Measurements from ENCODE around the gene MTHFD2L. TPM values are rescaled to one million over a fixed set of nuclear protein-coding genes. Genes with fewer than 3 reads are reported as not detected.

MTHFD2L gene
- total and polyA plus RNA-seq, 2 of the 8 experiments (the other 6 are each of a cell fraction or from before 2014, with no cell fraction given) = 5.4 to 15.0 TPM

- FAIRE-seq (no peak), DNase-seq (ENCODE audit: low read depth in 1 of 2, low spot score in 2 of 2) (no peak)
- TF ChIP-seq GABPA (IDR thresholded peaks at IDR 0.05; ENCODE audit: borderline replicate concordance, insufficient read depth, low read length) = no peak
- no peak for TF ChIP-seq SAP30 (IDR thresholded peaks at IDR 0.05; ENCODE audit: insufficient read depth, insufficient replicate concordance, low read length)
- no peak for TF ChIP-seq HDAC6 (IDR thresholded peaks at IDR 0.05; ENCODE audit: low read depth, low read length)
- no peak for TF ChIP-seq CTBP2 (IDR thresholded peaks at IDR 0.05; ENCODE audit: borderline replicate concordance, insufficient read depth, insufficient read length, low read length)
- no peak for TF ChIP-seq NANOG (IDR thresholded peaks at IDR 0.05; ENCODE audit: insufficient read depth, low read depth, low read length, poor library complexity, severe bottlenecking)
- TF ChIP-seq CHD2 (IDR thresholded peaks at IDR 0.05; ENCODE audit: low read length) = no peak
- TF ChIP-seq CEBPB (IDR thresholded peaks at IDR 0.05; ENCODE audit: low read depth, low read length) = no peak
- TF ChIP-seq POLR2A (IDR thresholded peaks at IDR 0.05; ENCODE audit: control extremely low read depth in 1 of 2, low read depth in 2 of 2, low read length in 2 of 2) = no peak
- TF ChIP-seq KDM1A (IDR thresholded peaks at IDR 0.05; ENCODE audit: borderline replicate concordance, low read length) = no peak
- Histone ChIP-seq H4K8ac (ENCODE audit: extremely low read depth, insufficient read depth, low read length) (no peak overlapping the region), H3K9ac (replicated peaks in 1 of 4; ENCODE audit: extremely low read depth in 1 of 4, low read depth in 3 of 4, low read length in 3 of 4) (no peak overlapping the region), H3K23ac (ENCODE audit: insufficient read length) (no peak overlapping the region), H3K4me2 (ENCODE audit: insufficient read depth in 1 of 2, low read depth in 2 of 2, low read length in 2 of 2) (no peak overlapping the region), H2BK15ac (ENCODE audit: low read length) (no peak overlapping the region), H3K4ac (replicated peaks; ENCODE audit: insufficient read length, low read depth, low read length) (no peak overlapping the region), H4K91ac (replicated peaks; ENCODE audit: insufficient read length, low read length) (no peak overlapping the region), H3K4me1 (replicated peaks in 1 of 4; ENCODE audit: control insufficient read depth in 3 of 4, insufficient read depth in 4 of 4, low read length in 3 of 4) (no peaks in the 10 kb centered on the region), H2BK5ac (ENCODE audit: low read depth, low read length) (no peak overlapping the region), H2BK20ac (ENCODE audit: low read length) (no peak overlapping the region), H3K36me3 (ENCODE audit: control insufficient read depth in 2 of 4, insufficient read depth in 4 of 4, low read length in 3 of 4) (no peaks in the 10 kb centered on the region), H2AK5ac (ENCODE audit: low read depth, low read length) (no peak overlapping the region), H2AFZ (ENCODE audit: low read length) (no peak overlapping the region), H4K5ac (ENCODE audit: insufficient read length, low read depth, low read length) (no peak overlapping the region), H3K79me1 (ENCODE audit: low read depth, low read length) (no peaks in the 10 kb centered on the region), H3K18ac (ENCODE audit: extremely low read depth, low read length) (no peak overlapping the region), H3K79me2 (ENCODE audit: control insufficient read depth in 1 of 2, insufficient read depth in 2 of 2, low read length in 2 of 2) (no peaks in the 10 kb centered on the region), H4K20me1 (replicated peaks in 1 of 2; ENCODE audit: control insufficient read depth in 1 of 2, insufficient read depth in 2 of 2, low read length in 2 of 2) (peaks cover 0 to 2% of the 10 kb centered on the region in 2 experiments), H2BK120ac (replicated peaks; ENCODE audit: low read depth, low read length) (no peak overlapping the region), H3K4me3 (ENCODE audit: extremely low read depth in 1 of 4, insufficient read depth in 2 of 4, low read depth in 3 of 4, low read length in 4 of 4) (no peak overlapping the region), H3K27me3 (replicated peaks in 1 of 4; ENCODE audit: control insufficient read depth in 3 of 4, extremely low read depth in 1 of 4, insufficient read depth in 3 of 4, low read length in 3 of 4) (peaks cover 0 to 1% (median 0%) of the 10 kb centered on the region in 4 experiments; a peak in 1 of 7 replicates), H3K27ac (ENCODE audit: low read depth, low read length) (no peak overlapping the region), H3K14ac (ENCODE audit: insufficient read length) (no peak overlapping the region), H3K56ac (replicated peaks; ENCODE audit: insufficient read length, low read depth, low read length) (no peak overlapping the region), H3K9me3 (ENCODE audit: insufficient read depth in 2 of 2, low read depth in 1 of 2, low read length in 1 of 2) (no peaks in the 10 kb centered on the region), H3K23me2 (ENCODE audit: low read depth, low read length) (no peaks in the 10 kb centered on the region), H2BK12ac (ENCODE audit: low read depth, low read length) (no peak overlapping the region)
- CTCF ChIA-PET (ENCODE audit: partially characterized antibody) = interaction anchor here (1.0 kb wide), 1 partner anchor 8 kb away, joined by 3 read pairs; no protein-coding TSS in a partner anchor
- POLR2A ChIA-PET (ENCODE audit: partially characterized antibody) = no interaction called here
Measured at GRCh38 chr4:74267998-74268606, 110.2 kb downstream of the MTHFD2L start.

All from H1 (cell line).